Right atrium auricular region (tissue), 2 donors: Measurements from ENCODE around the gene LDB3. TPM values are rescaled to one million over a fixed set of nuclear protein-coding genes. Genes with fewer than 3 reads are reported as not detected.

ENCODE experiments used
- DNase-seq: peaks from one replicate; pipeline ENCODE4 v3.0.0-alpha.2; 2019; ENCODE audit warnings: low spot score
- H3K27ac ChIP-seq, 2 donors: fragments of 200-600 bp; sonication (generic); 1 replicate in 1 of 2; 2 replicates in 1 of 2; pipeline ENCODE4 v1.5.1; 2016 to 2019
- H3K27me3 ChIP-seq, 2 donors: fragments of 200-600 bp; sonication (generic); one replicate each; pipeline versions ENCODE4 v1.5.1 to v1.6.0; 2017 to 2019
- H3K36me3 ChIP-seq: fragments of 200-600 bp; sonication (generic); one replicate; pipeline ENCODE4 v1.5.1; 2016
- H3K4me1 ChIP-seq, 2 donors: fragments of 200-600 bp; sonication (generic); one replicate each; pipeline versions ENCODE4 v1.5.1 to v1.6.0; 2017 to 2019
- H3K4me3 ChIP-seq, 2 donors: fragments of 200-600 bp; sonication (generic); 1 replicate in 1 of 2; 2 replicates in 1 of 2; pipeline ENCODE4 v1.5.1; 2017 to 2019; ENCODE audit warnings: mild to moderate bottlenecking in 1 of 2, moderate library complexity in 1 of 2
- H3K9me3 ChIP-seq, 2 donors: fragments of 200-600 bp; sonication (generic); one replicate each; pipeline ENCODE4 v1.5.1; 2019
- CTCF ChIP-seq, 2 donors: fragments of 200-600 bp; sonication (generic); IDR thresholded peaks; one replicate each; pipeline ENCODE4 v1.5.1; 2019; ENCODE audit warnings: antibody characterized with exemption in 2 of 2
- total RNA-seq, 2 donors: library from RNA; depleted of rRNA; stranded (reverse); fragments of >200 nt; gene quantifications; one replicate each; pipeline ENCODE4 v1.1.0, GENCODE V29; 2016

Gene LDB3
- total RNA-seq, 2 donors from 2014 or later: 448 to 908 TPM

GRCh38 chr10:86690231-86690630 is 21.9 kb downstream of the LDB3 start:
- no peak for TF ChIP-seq CTCF (IDR thresholded peaks at IDR 0.05)
- no peak for DNase-seq
- H3K4me3 ChIP-seq: no peak overlapping the region
- H3K9me3 ChIP-seq: no peaks in the 10 kb centered on the region
- peaks cover 53% of the 10 kb centered on the region for H3K36me3 ChIP-seq
- peak overlapping the region; percentile 59 to 98 for H3K27ac ChIP-seq
- no peaks in the 10 kb centered on the region for H3K27me3 ChIP-seq
- peaks cover 0 to 58% of the 10 kb centered on the region in 2 donors for H3K4me1 ChIP-seq

- no peak for TF ChIP-seq CTCF (IDR thresholded peaks at IDR 0.05)
- Histone ChIP-seq H3K27me3 (no peaks in the 10 kb centered on the region), H3K36me3 (peaks cover 53% of the 10 kb centered on the region), H3K4me3 (no peak overlapping the region), H3K4me1 (peaks cover 0 to 58% of the 10 kb centered on the region in 2 donors), H3K27ac (peak overlapping the region; percentile 59 to 98), H3K9me3 (no peaks in the 10 kb centered on the region)
- no peak for DNase-seq
These were observed 22.4 kb downstream of the LDB3 start for GRCh38 chr10:86690657-86691084.

- no peak for DNase-seq
- Histone ChIP-seq H3K4me3 (no peak overlapping the region), H3K36me3 (peaks cover 47% of the 10 kb centered on the region), H3K9me3 (no peaks in the 10 kb centered on the region), H3K27me3 (no peaks in the 10 kb centered on the region), H3K27ac (peak overlapping the region; percentile 59 to 98), H3K4me1 (peaks cover 0 to 57% of the 10 kb centered on the region in 2 donors)
- no peak for TF ChIP-seq CTCF (IDR thresholded peaks at IDR 0.05)
These were observed 23.2 kb downstream of the LDB3 start for GRCh38 chr10:86691333-86692022.

- no peak for TF ChIP-seq CTCF (IDR thresholded peaks at IDR 0.05)
- no peak for DNase-seq
- Histone ChIP-seq H3K27me3 (no peaks in the 10 kb centered on the region), H3K9me3 (no peaks in the 10 kb centered on the region), H3K4me1 (peaks cover 0 to 54% of the 10 kb centered on the region in 2 donors), H3K36me3 (peaks cover 41% of the 10 kb centered on the region), H3K4me3 (no peak overlapping the region), H3K27ac (peak overlapping the region; percentile 59 to 98)
These were observed 23.8 kb downstream of the LDB3 start for GRCh38 chr10:86692023-86692514.

- no peaks in the 10 kb centered on the region for H3K27me3 ChIP-seq
- no peak overlapping the region for H3K4me3 ChIP-seq
- DNase-seq: no peak
- H3K27ac ChIP-seq: peak overlapping the region; percentile 59 to 98
- TF ChIP-seq CTCF (IDR thresholded peaks at IDR 0.05): no peak
- H3K4me1 ChIP-seq: peaks cover 0 to 48% of the 10 kb centered on the region in 2 donors
- H3K9me3 ChIP-seq: no peaks in the 10 kb centered on the region
- peaks cover 38% of the 10 kb centered on the region for H3K36me3 ChIP-seq
These were observed 24.4 kb downstream of the LDB3 start for GRCh38 chr10:86692664-86693063.
